ENCODE measurements around the gene OSCP1.

Gene OSCP1

GRCh38 chr1:36463803-36464604, 13.8 kb upstream of the OSCP1 start, which contains the start of gene MRPS15:
TSS of gene MRPS15 (minus strand) at chr1:36464384. CDS start at chr1:36464275, 109 bp downstream.
- DNase-seq: peak; percentile 96
- Mint-ChIP-seq H3K36me3 (ENCODE audit: low read depth) (peaks cover 17% of the 10 kb centered on the region), H3K27me3 (ENCODE audit: low read depth, poor library complexity) (no peaks in the 10 kb centered on the region), H3K9me3 (no peaks in the 10 kb centered on the region), H3K4me1 (peaks cover 66% of the 10 kb centered on the region), H3K4me3 (peak within 1 kb of the TSS; percentile 98), H3K27ac (peak within 1 kb of the TSS; percentile 100)
- TF ChIP-seq CTCF (IDR thresholded peaks at IDR 0.05): no peak

- Mint-ChIP-seq H3K36me3 (ENCODE audit: low read depth) (peaks cover 22% of the 10 kb centered on the region), H3K4me3 (peak overlapping the region; percentile 98), H3K9me3 (no peaks in the 10 kb centered on the region), H3K27me3 (ENCODE audit: low read depth, poor library complexity) (no peaks in the 10 kb centered on the region), H3K27ac (peak overlapping the region; percentile 100), H3K4me1 (peaks cover 60% of the 10 kb centered on the region)
- DNase-seq: no peak
- TF ChIP-seq CTCF (IDR thresholded peaks at IDR 0.05): no peak
Observed at GRCh38 chr1:36463463-36463802, 13.2 kb upstream of the OSCP1 start.

GRCh38 chr1:36458910-36459309, 8.7 kb upstream of the OSCP1 start:
- Mint-ChIP-seq H3K27me3 (ENCODE audit: low read depth, poor library complexity) (peaks cover 2% of the 10 kb centered on the region), H3K27ac (peak overlapping the region; percentile 33), H3K4me3 (no peak overlapping the region), H3K9me3 (no peaks in the 10 kb centered on the region), H3K4me1 (peaks cover 19% of the 10 kb centered on the region), H3K36me3 (ENCODE audit: low read depth) (peaks cover 45% of the 10 kb centered on the region)
- no peak for TF ChIP-seq CTCF (IDR thresholded peaks at IDR 0.05)
- no peak for DNase-seq

- Mint-ChIP-seq H3K4me3 (no peak overlapping the region), H3K27ac (peak overlapping the region; percentile 39), H3K4me1 (peaks cover 9% of the 10 kb centered on the region), H3K9me3 (no peaks in the 10 kb centered on the region), H3K36me3 (ENCODE audit: low read depth) (peaks cover 46% of the 10 kb centered on the region), H3K27me3 (ENCODE audit: low read depth, poor library complexity) (peaks cover 2% of the 10 kb centered on the region)
- DNase-seq: no peak
- no peak for TF ChIP-seq CTCF (IDR thresholded peaks at IDR 0.05)
Observed at GRCh38 chr1:36457691-36458090, 7.4 kb upstream of the OSCP1 start.

GRCh38 chr1:36456391-36456928, 6.2 kb upstream of the OSCP1 start:
- Mint-ChIP-seq H3K9me3 (no peaks in the 10 kb centered on the region), H3K36me3 (ENCODE audit: low read depth) (peaks cover 46% of the 10 kb centered on the region), H3K4me3 (no peak overlapping the region), H3K27ac (no peak overlapping the region), H3K27me3 (ENCODE audit: low read depth, poor library complexity) (peaks cover 2% of the 10 kb centered on the region), H3K4me1 (peaks cover 14% of the 10 kb centered on the region)
- no peak for DNase-seq
- no peak for TF ChIP-seq CTCF (IDR thresholded peaks at IDR 0.05)

GRCh38 chr1:36455386-36455785, 5.1 kb upstream of the OSCP1 start:
- Mint-ChIP-seq H3K4me3 (no peak overlapping the region), H3K27ac (no peak overlapping the region)

More at GRCh38 chr1:36455386-36455785, 5.1 kb upstream of the OSCP1 start:
- Mint-ChIP-seq H3K27me3 (ENCODE audit: low read depth, poor library complexity) (peaks cover 3% of the 10 kb centered on the region), H3K36me3 (ENCODE audit: low read depth) (peaks cover 36% of the 10 kb centered on the region), H3K4me1 (peaks cover 18% of the 10 kb centered on the region), H3K9me3 (no peaks in the 10 kb centered on the region)
- no peak for TF ChIP-seq CTCF (IDR thresholded peaks at IDR 0.05)
- DNase-seq: no peak
